ENCODE measurements around the gene CHRDL2. TPM values are rescaled to one million over a fixed set of nuclear protein-coding genes. Genes with fewer than 3 reads are reported as not detected.
A peak's percentile ranks its signal among the peaks of the same experiment; 100 is the strongest.

Gene CHRDL2, protein sequence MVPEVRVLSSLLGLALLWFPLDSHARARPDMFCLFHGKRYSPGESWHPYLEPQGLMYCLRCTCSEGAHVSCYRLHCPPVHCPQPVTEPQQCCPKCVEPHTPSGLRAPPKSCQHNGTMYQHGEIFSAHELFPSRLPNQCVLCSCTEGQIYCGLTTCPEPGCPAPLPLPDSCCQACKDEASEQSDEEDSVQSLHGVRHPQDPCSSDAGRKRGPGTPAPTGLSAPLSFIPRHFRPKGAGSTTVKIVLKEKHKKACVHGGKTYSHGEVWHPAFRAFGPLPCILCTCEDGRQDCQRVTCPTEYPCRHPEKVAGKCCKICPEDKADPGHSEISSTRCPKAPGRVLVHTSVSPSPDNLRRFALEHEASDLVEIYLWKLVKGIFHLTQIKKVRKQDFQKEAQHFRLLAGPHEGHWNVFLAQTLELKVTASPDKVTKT
- polyA plus RNA-seq (2012; rRNA removed) = not detected in 2 replicates
- 0.05 TPM in 1 of 2 replicates, not detected in the other for polyA plus RNA-seq (2012; cell fraction: cytosol; rRNA removed)
- polyA plus RNA-seq (2012; cell fraction: nucleus; rRNA removed) = 0.04 and 0.13 TPM in 2 replicates

- DNase-seq = peak; percentile 82
- H2AFZ ChIP-seq (ENCODE audit: low read depth) = no peak within 1 kb of the TSS
- WGBS (ENCODE audit: low lambda C conversion rate) = 25% methylated on average over 19 of the region's 69 CpGs
- H3K79me2 ChIP-seq (ENCODE audit: insufficient read depth) = no peaks in the 10 kb centered on the region
- CTCF ChIA-PET = interaction anchor here (1.0 to 1.8 kb wide), 3 partner anchors 8 to 29 kb away, joined by 3 to 8 read pairs (median 4); no protein-coding TSS in a partner anchor
- H3K9me3 ChIP-seq = no peaks in the 10 kb centered on the region
- peaks cover 48% of the 10 kb centered on the region for H3K27me3 ChIP-seq (ENCODE audit: insufficient read depth)
- H4K20me1 ChIP-seq (ENCODE audit: insufficient read depth) = no peaks in the 10 kb centered on the region
- no peaks in the 10 kb centered on the region for H3K4me1 ChIP-seq (ENCODE audit: control insufficient read depth in 1 of 2, insufficient read depth in 2 of 2, low read depth in 1 of 2, low read length in 1 of 2)
- H3K27ac ChIP-seq (ENCODE audit: low read depth in 2 of 2, low read length in 1 of 2) = no peak within 1 kb of the TSS
- no peaks in the 10 kb centered on the region for H3K36me3 ChIP-seq (replicated peaks in 1 of 2; ENCODE audit: control insufficient read depth in 1 of 2, insufficient read depth in 2 of 2, low read length in 1 of 2)
- H3K4me2 ChIP-seq = peak within 1 kb of the TSS; percentile 85
- H3K9me2 ChIP-seq = no peaks in the 10 kb centered on the region
- TF ChIP-seq, protein P1, sequence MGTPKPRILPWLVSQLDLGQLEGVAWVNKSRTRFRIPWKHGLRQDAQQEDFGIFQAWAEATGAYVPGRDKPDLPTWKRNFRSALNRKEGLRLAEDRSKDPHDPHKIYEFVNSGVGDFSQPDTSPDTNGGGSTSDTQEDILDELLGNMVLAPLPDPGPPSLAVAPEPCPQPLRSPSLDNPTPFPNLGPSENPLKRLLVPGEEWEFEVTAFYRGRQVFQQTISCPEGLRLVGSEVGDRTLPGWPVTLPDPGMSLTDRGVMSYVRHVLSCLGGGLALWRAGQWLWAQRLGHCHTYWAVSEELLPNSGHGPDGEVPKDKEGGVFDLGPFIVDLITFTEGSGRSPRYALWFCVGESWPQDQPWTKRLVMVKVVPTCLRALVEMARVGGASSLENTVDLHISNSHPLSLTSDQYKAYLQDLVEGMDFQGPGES (IDR thresholded peaks at IDR 0.05; ENCODE audit: low read depth, low read length) = no peak
- TF ChIP-seq SMC3 (IDR thresholded peaks at IDR 0.05; ENCODE audit: low read depth, low read length) = no peak
- POLR2A ChIA-PET = no interaction called here
- H3K9ac ChIP-seq = no peak within 1 kb of the TSS
- H3K4me3 ChIP-seq (ENCODE audit: low read depth in 2 of 2, low read length in 1 of 2) = peak within 1 kb of the TSS; percentile 21 to 49; a peak in 3 of 4 replicates
- no peaks in the 10 kb centered on the region for H3F3A ChIP-seq (replicated peaks; ENCODE audit: insufficient read depth)
Measured at GRCh38 chr11:74731301-74732094, at the start of gene CHRDL2. Gene CHRDL2 (minus strand): TSS chr11:74731426. CDS start chr11:74730888, 538 bp downstream.

DNA sequence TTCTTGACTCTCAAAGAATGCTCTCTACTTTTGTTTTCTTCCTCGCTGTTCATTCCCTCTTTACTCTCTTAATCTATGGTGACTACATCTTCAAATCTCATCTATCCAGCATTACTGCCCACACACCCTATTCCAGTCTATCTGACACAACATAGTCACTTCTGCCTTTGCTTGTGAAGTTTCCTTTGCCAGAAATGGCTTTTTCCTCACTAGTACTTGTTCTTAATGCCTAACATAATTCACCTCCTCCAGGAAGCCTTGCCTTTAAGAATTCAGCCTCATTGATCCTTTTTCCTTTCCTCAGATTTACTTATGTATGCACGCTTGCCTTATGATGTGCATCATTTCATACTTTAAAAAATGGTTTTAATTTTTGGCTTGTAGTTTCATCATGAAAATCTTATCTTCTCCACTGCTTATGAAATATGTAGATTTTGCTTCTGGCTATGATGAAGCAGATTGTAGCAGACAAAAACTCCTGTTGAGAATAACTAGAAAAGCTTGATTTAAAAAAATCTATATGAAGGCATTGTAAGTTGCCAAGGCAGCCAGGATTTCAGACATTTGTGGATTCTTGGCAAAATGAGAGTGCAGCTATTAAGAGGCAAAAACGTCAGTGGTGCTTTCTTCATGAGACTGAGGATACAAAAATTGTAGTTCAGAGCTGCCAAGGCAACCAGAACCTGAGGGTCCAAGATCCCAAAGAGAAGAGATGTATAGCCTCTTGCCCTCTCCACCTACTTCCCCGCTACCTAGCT lies 49.2 kb upstream of the CHRDL2 start:
- Histone ChIP-seq H3K9me2 (no peaks in the 10 kb centered on the region), H3K9me3 (no peaks in the 10 kb centered on the region), H3K4me3 (ENCODE audit: low read depth in 2 of 2, low read length in 1 of 2) (no peak overlapping the region), H4K20me1 (ENCODE audit: insufficient read depth) (peaks cover 50% of the 10 kb centered on the region), H2AFZ (ENCODE audit: low read depth) (no peak overlapping the region), H3K79me2 (ENCODE audit: insufficient read depth) (peaks cover 91% of the 10 kb centered on the region), H3K27me3 (ENCODE audit: insufficient read depth) (no peaks in the 10 kb centered on the region), H3K27ac (ENCODE audit: low read depth in 2 of 2, low read length in 1 of 2) (no peak overlapping the region), H3K9ac (no peak overlapping the region), H3K4me2 (no peak overlapping the region), H3K36me3 (replicated peaks in 1 of 2; ENCODE audit: control insufficient read depth in 1 of 2, insufficient read depth in 2 of 2, low read length in 1 of 2) (peaks cover 0 to under 1% of the 10 kb centered on the region in 2 experiments), H3K4me1 (ENCODE audit: control insufficient read depth in 1 of 2, insufficient read depth in 2 of 2, low read depth in 1 of 2, low read length in 1 of 2) (peaks cover 3 to 14% of the 10 kb centered on the region in 2 experiments), H3F3A (replicated peaks; ENCODE audit: insufficient read depth) (peaks cover 13% of the 10 kb centered on the region)
- ChIA-PET POLR2A (no interaction called here), CTCF (interaction anchor here (0.7 kb wide), 1 partner anchor 12 kb away, joined by 3 read pairs; no protein-coding TSS in a partner anchor)
- 90% methylated on average over 4 of the region's 4 CpGs for WGBS (ENCODE audit: low lambda C conversion rate)
- no peak for DNase-seq
- TF ChIP-seq JUND (IDR thresholded peaks at IDR 0.05) = no peak
- no peak for TF ChIP-seq FOXM1 (IDR thresholded peaks at IDR 0.05; ENCODE audit: low read depth)
- no peak for TF ChIP-seq FOSL2 (IDR thresholded peaks at IDR 0.05; ENCODE audit: borderline replicate concordance, low read depth)
- TF ChIP-seq TEAD4 (IDR thresholded peaks at IDR 0.05; ENCODE audit: borderline replicate concordance, insufficient read depth) = no peak
- no peak for TF ChIP-seq GABPA (IDR thresholded peaks at IDR 0.05; ENCODE audit: low read depth)
- no peak for TF ChIP-seq CHD2 (IDR thresholded peaks at IDR 0.05; ENCODE audit: low read length, partially characterized antibody)
- no peak for TF ChIP-seq NFIC (IDR thresholded peaks at IDR 0.05; ENCODE audit: borderline replicate concordance)
